ENCODE data around the gene CAPRIN1.

DNA sequence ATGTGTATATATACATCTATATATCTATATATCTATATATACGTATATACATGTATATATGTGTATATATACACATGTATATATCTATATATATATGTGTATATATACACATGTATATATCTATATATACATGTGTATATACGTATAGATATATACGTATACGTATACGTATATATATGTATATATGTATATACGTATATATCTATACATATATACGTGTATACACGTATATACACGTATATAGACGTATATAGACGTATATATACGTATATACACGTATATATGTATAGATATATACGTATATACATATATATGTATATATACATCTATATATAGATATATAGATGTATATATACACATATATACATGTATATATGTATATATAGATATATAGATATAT lies 25.1 kb upstream of the CAPRIN1 start:
- TF ChIP-seq EZH2 (IDR thresholded peaks at IDR 0.05; ENCODE audit: low read length, unreplicated experiment) (no peak), EZH2phosphoT487 (IDR thresholded peaks at IDR 0.05; ENCODE audit: borderline replicate concordance, low read length) (no peak)
- TF ChIP-seq, protein P1, sequence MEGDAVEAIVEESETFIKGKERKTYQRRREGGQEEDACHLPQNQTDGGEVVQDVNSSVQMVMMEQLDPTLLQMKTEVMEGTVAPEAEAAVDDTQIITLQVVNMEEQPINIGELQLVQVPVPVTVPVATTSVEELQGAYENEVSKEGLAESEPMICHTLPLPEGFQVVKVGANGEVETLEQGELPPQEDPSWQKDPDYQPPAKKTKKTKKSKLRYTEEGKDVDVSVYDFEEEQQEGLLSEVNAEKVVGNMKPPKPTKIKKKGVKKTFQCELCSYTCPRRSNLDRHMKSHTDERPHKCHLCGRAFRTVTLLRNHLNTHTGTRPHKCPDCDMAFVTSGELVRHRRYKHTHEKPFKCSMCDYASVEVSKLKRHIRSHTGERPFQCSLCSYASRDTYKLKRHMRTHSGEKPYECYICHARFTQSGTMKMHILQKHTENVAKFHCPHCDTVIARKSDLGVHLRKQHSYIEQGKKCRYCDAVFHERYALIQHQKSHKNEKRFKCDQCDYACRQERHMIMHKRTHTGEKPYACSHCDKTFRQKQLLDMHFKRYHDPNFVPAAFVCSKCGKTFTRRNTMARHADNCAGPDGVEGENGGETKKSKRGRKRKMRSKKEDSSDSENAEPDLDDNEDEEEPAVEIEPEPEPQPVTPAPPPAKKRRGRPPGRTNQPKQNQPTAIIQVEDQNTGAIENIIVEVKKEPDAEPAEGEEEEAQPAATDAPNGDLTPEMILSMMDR (conservative IDR thresholded peaks at IDR 0.05; ENCODE audit: low read depth, low read length), result no peak
